Colonic mucosa (tissue), 4 donors: ENCODE measurements around the gene LRP1B. TPM values are rescaled to one million over a fixed set of nuclear protein-coding genes. Genes with fewer than 3 reads are reported as not detected.

ENCODE experiments used
- DNase-seq: peaks from one replicate; pipeline ENCODE4 v3.0.0-alpha.2; 2020
- H3K27ac ChIP-seq: fragments of 200-600 bp; one replicate; pipeline ENCODE4 v1.8.0; 2021
- H3K27me3 ChIP-seq: fragments of 200-600 bp; one replicate; pipeline ENCODE4 v1.8.0; 2021
- H3K36me3 ChIP-seq: fragments of 200-600 bp; one replicate; pipeline ENCODE4 v1.8.0; 2021
- H3K4me1 ChIP-seq: fragments of 200-600 bp; one replicate; pipeline ENCODE4 v1.8.0; 2021; ENCODE audit warnings: mild to moderate bottlenecking
- H3K4me3 ChIP-seq: fragments of 200-600 bp; one replicate; pipeline ENCODE4 v1.8.0; 2021
- H3K9ac ChIP-seq, 2 donors: one replicate each; pipeline ENCODE4 v1.7.0; 2013; ENCODE audit warnings: control low read depth in 2 of 2, low read depth in 2 of 2, low read length in 2 of 2
- H3K9me3 ChIP-seq: fragments of 200-600 bp; one replicate; pipeline ENCODE4 v1.8.0; 2021
- intact Hi-C: fragments of 100-400 bp; cut with DNase I; formaldehyde crosslinking; loops from one replicate; pipeline ENCODE4 v1.14.1; 2022
- total RNA-seq, 2 donors: library from RNA; stranded (reverse); fragmentation: NEBNext Ultra II Directional in 1 of 2; extraction: Animal tissue kit (Norgen Biotek cat#: 25700) in 1 of 2; gene quantifications; one replicate each; pipeline ENCODE4 v1.2.1, GENCODE V29; 2021
- TF ChIP-seq, protein P1 (sequence below): fragments of 200-600 bp; IDR thresholded peaks from one replicate; pipeline ENCODE4 v1.8.0; 2022; ENCODE audit warnings: antibody characterized with exemption, mild to moderate bottlenecking
- donor health status: healthy.
- donor health status: DM: no; HTN: no; CAD: no.
- donor health status: DM: no; HTN: no; CAD: no.

The LRP1B gene
- total RNA-seq, 2 donors from 2014 or later = 0.10 to 0.19 TPM

DNA sequence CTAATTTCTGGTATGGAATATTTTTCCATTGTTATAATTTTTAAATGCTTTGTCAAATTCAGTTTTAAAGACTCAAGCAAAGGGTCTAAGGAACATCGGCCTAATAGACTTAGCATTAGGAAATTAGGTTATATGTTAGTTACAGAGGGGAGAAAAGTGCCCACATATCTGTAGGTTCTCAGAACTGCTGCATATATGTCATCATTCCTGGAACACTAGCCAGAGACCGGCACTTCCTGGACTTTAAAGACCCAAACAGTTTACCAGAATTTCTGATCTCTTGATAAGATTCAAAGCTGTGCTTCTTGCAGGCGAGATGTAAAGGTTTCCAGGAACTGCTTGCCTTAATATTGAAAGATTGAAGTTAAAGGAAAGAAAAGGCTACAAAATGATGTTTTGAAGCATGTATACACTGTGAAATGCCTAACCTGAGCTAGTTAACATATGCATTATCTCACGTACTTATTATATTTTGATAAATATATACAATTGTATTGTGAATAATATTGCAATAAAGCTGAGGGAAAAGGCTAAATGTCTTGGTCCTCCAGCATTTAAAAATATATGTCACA, 993.6 kb downstream of the LRP1B start:
- intact Hi-C loops = no loop called here
- Histone ChIP-seq H3K9me3 (no peaks in the 10 kb centered on the region), H3K9ac (no peak overlapping the region), H3K27me3 (no peaks in the 10 kb centered on the region), H3K4me1 (no peaks in the 10 kb centered on the region), H3K4me3 (no peak overlapping the region), H3K36me3 (no peaks in the 10 kb centered on the region), H3K27ac (no peak overlapping the region)
- no peak for DNase-seq
- TF ChIP-seq, protein P1, sequence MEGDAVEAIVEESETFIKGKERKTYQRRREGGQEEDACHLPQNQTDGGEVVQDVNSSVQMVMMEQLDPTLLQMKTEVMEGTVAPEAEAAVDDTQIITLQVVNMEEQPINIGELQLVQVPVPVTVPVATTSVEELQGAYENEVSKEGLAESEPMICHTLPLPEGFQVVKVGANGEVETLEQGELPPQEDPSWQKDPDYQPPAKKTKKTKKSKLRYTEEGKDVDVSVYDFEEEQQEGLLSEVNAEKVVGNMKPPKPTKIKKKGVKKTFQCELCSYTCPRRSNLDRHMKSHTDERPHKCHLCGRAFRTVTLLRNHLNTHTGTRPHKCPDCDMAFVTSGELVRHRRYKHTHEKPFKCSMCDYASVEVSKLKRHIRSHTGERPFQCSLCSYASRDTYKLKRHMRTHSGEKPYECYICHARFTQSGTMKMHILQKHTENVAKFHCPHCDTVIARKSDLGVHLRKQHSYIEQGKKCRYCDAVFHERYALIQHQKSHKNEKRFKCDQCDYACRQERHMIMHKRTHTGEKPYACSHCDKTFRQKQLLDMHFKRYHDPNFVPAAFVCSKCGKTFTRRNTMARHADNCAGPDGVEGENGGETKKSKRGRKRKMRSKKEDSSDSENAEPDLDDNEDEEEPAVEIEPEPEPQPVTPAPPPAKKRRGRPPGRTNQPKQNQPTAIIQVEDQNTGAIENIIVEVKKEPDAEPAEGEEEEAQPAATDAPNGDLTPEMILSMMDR = no peak

DNA sequence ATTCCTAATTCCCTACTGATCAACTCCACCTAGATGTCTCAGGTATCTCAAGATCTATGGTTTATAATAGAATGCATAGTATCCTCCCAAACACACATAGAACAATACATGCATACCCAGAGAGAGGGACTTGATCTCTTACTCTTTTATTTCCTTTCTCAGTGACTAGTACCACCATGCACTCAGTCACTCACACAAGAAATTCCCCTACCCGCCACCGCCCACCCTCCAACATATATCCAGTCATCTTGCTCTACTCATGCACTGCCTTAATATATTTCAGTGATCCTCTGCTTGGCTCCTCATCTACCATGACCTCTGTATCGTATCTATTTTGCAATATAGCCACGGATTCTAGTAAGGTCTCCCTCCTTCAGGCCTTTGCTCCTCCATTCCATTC, 996.9 kb downstream of the LRP1B start:
- H3K4me3 ChIP-seq = no peak overlapping the region
- H3K36me3 ChIP-seq = no peaks in the 10 kb centered on the region
- no peaks in the 10 kb centered on the region for H3K27me3 ChIP-seq
- DNase-seq = no peak
- TF ChIP-seq, protein P1 = no peak
- H3K4me1 ChIP-seq = no peaks in the 10 kb centered on the region
- intact Hi-C loops = no loop called here
- no peaks in the 10 kb centered on the region for H3K9me3 ChIP-seq
- no peak overlapping the region for H3K27ac ChIP-seq
- no peak overlapping the region for H3K9ac ChIP-seq

DNA sequence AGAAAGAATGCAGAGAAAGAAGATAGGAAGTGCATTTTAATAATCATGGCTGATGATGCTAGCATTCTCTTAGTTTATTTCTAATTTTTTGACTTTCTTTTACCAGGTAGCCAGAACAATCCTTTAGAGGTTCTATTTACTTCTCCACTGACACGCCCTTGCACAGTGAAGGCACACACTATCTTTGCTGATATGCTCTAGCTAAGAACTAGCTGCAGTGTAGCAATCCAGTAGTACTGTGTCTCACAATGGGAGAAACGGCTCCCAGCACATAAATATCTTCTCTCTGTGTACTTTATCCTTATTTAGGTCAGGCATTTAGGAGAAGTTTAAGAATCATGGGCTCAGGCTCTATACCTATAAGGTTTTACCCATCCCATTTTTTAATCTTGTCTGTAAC, 1005.4 kb downstream of the LRP1B start:
- intact Hi-C loops = no loop called here
- DNase-seq = no peak
- Histone ChIP-seq H3K27me3 (no peaks in the 10 kb centered on the region), H3K4me1 (no peaks in the 10 kb centered on the region), H3K4me3 (no peak overlapping the region), H3K36me3 (no peaks in the 10 kb centered on the region), H3K9ac (no peak overlapping the region), H3K9me3 (no peaks in the 10 kb centered on the region), H3K27ac (no peak overlapping the region)
- TF ChIP-seq, protein P1 = no peak

DNA sequence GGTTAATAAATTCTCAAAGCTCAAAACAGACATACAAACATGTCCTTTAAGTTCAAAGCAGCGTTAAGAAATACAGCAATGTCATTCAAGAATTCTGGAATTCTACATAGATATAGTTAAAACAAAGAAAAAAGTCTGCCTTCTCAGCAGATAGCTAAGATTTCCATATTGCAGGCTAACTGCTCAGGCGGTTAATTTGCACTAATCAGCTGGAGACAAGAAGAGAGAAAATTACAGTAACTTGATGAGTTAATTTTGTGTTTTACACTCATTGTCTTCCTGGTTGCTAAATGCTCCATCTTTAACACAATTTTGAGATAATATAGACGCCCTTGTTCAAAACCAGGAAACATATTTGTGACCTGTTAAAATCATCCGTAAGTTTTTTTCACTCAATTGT, 1012.0 kb downstream of the LRP1B start:
- TF ChIP-seq, protein P1 = no peak
- H3K27me3 ChIP-seq = no peaks in the 10 kb centered on the region
- intact Hi-C loops = no loop called here
- no peak overlapping the region for H3K4me3 ChIP-seq
- H3K27ac ChIP-seq = no peak overlapping the region
- no peak overlapping the region for H3K9ac ChIP-seq
- no peaks in the 10 kb centered on the region for H3K36me3 ChIP-seq
- DNase-seq = no peak
- no peaks in the 10 kb centered on the region for H3K4me1 ChIP-seq
- no peaks in the 10 kb centered on the region for H3K9me3 ChIP-seq

DNA sequence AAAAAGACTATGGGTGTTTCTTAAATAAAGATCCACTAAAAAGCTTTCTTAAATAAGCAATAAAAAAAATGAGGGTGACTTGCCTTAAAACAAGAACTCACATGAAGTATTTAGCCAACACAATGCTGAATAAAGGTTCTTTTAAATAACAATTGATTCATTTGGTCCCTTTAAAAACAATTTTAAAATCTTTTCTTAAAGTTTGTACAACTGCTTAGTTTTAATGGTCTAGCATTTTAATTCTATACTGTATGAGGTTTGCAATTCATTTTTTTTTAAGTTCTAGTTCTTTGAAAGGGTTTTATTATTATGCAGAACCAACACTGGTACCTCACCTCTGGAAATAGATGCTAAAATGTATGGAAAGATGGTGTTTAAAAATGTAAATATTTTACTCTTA, 1017.5 kb downstream of the LRP1B start:
- no peak overlapping the region for H3K4me3 ChIP-seq
- H3K4me1 ChIP-seq = no peaks in the 10 kb centered on the region
- H3K27me3 ChIP-seq = no peaks in the 10 kb centered on the region
- H3K36me3 ChIP-seq = no peaks in the 10 kb centered on the region
- no peak overlapping the region for H3K9ac ChIP-seq
- TF ChIP-seq, protein P1 = no peak
- H3K9me3 ChIP-seq = no peaks in the 10 kb centered on the region
- no peak overlapping the region for H3K27ac ChIP-seq
- intact Hi-C loops = no loop called here
- no peak for DNase-seq
